ENCODE results near the gene DPEP2.

The DPEP2 gene

GRCh38 chr16:67945392-67945933 is 53.8 kb downstream of the DPEP2 start:
- no peaks in the 10 kb centered on the region for H4K20me1 ChIP-seq (ENCODE audit: control insufficient read depth, insufficient read depth, low read depth, low read length)
- no peak overlapping the region for H3K4me2 ChIP-seq (ENCODE audit: low read length)
- no peak overlapping the region for H3K4me3 ChIP-seq (ENCODE audit: low read length)
- H3F3A ChIP-seq (ENCODE audit: control insufficient read depth, insufficient read depth), result no peaks in the 10 kb centered on the region
- H3K79me2 ChIP-seq (ENCODE audit: control insufficient read depth, low read length), result no peaks in the 10 kb centered on the region
- H3K36me3 ChIP-seq (ENCODE audit: control insufficient read depth, low read length), result peaks cover 6% of the 10 kb centered on the region
- H3K9me3 ChIP-seq (ENCODE audit: control insufficient read depth, insufficient read depth, low read length), result no peaks in the 10 kb centered on the region
- H3K4me1 ChIP-seq (ENCODE audit: control insufficient read depth, low read length), result 0 out of 2 replicates have a peak, but pooled peaks cover 3% of the 10 kb centered on the region
- no peaks in the 10 kb centered on the region for H3K27me3 ChIP-seq (ENCODE audit: control insufficient read depth, low read length)
- no peak overlapping the region for H3K27ac ChIP-seq (ENCODE audit: low read depth, low read length)
- H3K9me2 ChIP-seq (replicated peaks; ENCODE audit: control insufficient read depth, low read length), result no peaks in the 10 kb centered on the region
- TF ChIP-seq EZH2phosphoT487 (IDR thresholded peaks at IDR 0.05; ENCODE audit: borderline replicate concordance, low read length), result no peak
- TF ChIP-seq CTCF (IDR thresholded peaks at IDR 0.05; ENCODE audit: low read depth, low read length, poor library complexity, severe bottlenecking), result no peak

- Histone ChIP-seq H3K27ac (ENCODE audit: low read depth, low read length) (no peak overlapping the region), H3K79me2 (ENCODE audit: control insufficient read depth, low read length) (no peaks in the 10 kb centered on the region), H3K4me3 (ENCODE audit: low read length) (no peak overlapping the region), H4K20me1 (ENCODE audit: control insufficient read depth, insufficient read depth, low read depth, low read length) (no peaks in the 10 kb centered on the region), H3K9me2 (replicated peaks; ENCODE audit: control insufficient read depth, low read length) (no peaks in the 10 kb centered on the region), H3K9me3 (ENCODE audit: control insufficient read depth, insufficient read depth, low read length) (no peaks in the 10 kb centered on the region), H3F3A (ENCODE audit: control insufficient read depth, insufficient read depth) (no peaks in the 10 kb centered on the region), H3K4me1 (ENCODE audit: control insufficient read depth, low read length) (0 out of 2 replicates have a peak, but pooled peaks cover 3% of the 10 kb centered on the region), H3K4me2 (ENCODE audit: low read length) (no peak overlapping the region), H3K36me3 (ENCODE audit: control insufficient read depth, low read length) (peaks cover 11% of the 10 kb centered on the region), H3K27me3 (ENCODE audit: control insufficient read depth, low read length) (no peaks in the 10 kb centered on the region)
- TF ChIP-seq CTCF (IDR thresholded peaks at IDR 0.05; ENCODE audit: low read depth, low read length, poor library complexity, severe bottlenecking), result no peak
- TF ChIP-seq EZH2phosphoT487 (IDR thresholded peaks at IDR 0.05; ENCODE audit: borderline replicate concordance, low read length), result no peak
Observed at GRCh38 chr16:67944690-67945391, 54.4 kb downstream of the DPEP2 start.

- TF ChIP-seq CTCF (IDR thresholded peaks at IDR 0.05; ENCODE audit: low read depth, low read length, poor library complexity, severe bottlenecking) (no peak), EZH2phosphoT487 (IDR thresholded peaks at IDR 0.05; ENCODE audit: borderline replicate concordance, low read length) (no peak)
- peaks cover 16% of the 10 kb centered on the region for H3K36me3 ChIP-seq (ENCODE audit: control insufficient read depth, low read length)
Observed at GRCh38 chr16:67943619-67944504, 55.4 kb downstream of the DPEP2 start, which contains the start of gene LCAT. TSS of gene LCAT (minus strand) at chr16:67944120. CDS start at chr16:67944101, 19 bp downstream.

More at GRCh38 chr16:67943619-67944504, 55.4 kb downstream of the DPEP2 start, which contains the start of gene LCAT:
- H3K79me2 ChIP-seq (ENCODE audit: control insufficient read depth, low read length), result no peaks in the 10 kb centered on the region
- H3K9me3 ChIP-seq (ENCODE audit: control insufficient read depth, insufficient read depth, low read length), result no peaks in the 10 kb centered on the region
- H4K20me1 ChIP-seq (ENCODE audit: control insufficient read depth, insufficient read depth, low read depth, low read length), result no peaks in the 10 kb centered on the region
- H3K9me2 ChIP-seq (replicated peaks; ENCODE audit: control insufficient read depth, low read length), result no peaks in the 10 kb centered on the region
- H3K4me3 ChIP-seq (ENCODE audit: low read length), result no peak within 1 kb of the TSS
- no peak within 1 kb of the TSS for H3K4me2 ChIP-seq (ENCODE audit: low read length)
- H3K27ac ChIP-seq (ENCODE audit: low read depth, low read length), result no peak within 1 kb of the TSS
- 0 out of 2 replicates have a peak, but pooled peaks cover 3% of the 10 kb centered on the region for H3K4me1 ChIP-seq (ENCODE audit: control insufficient read depth, low read length)
- H3K27me3 ChIP-seq (ENCODE audit: control insufficient read depth, low read length), result no peaks in the 10 kb centered on the region
- no peaks in the 10 kb centered on the region for H3F3A ChIP-seq (ENCODE audit: control insufficient read depth, insufficient read depth)

Data from DOHH2 (cell line).